Stimulated activated naive B cell treated with anti-CD40 and anti-IgM and Interleukin-4, amounts not matched to agents 10 μg/mL and 1 μg/mL and 100 μg/mL, for 72 hours (primary cell): ENCODE measurements around the gene ZNF592.

ENCODE experiments used
- ATAC-seq, 2 donors: fragments of 150-1000 bp; cut with Tn5 transposase; replicated peaks; 2 replicates each; pipeline ENCODE4 v1.10.0; 2021; ENCODE audit warnings: moderate library complexity in 1 of 2
- DNase-seq: peaks from one replicate; pipeline ENCODE4 v3.0.0; 2021
- H3K27ac Mint-ChIP-seq: one replicate; pipeline ENCODE4 v1.8.0; 2022; ENCODE audit warnings: mild to moderate bottlenecking, mixed read lengths
- H3K27me3 Mint-ChIP-seq, 2 donors: one replicate each; pipeline ENCODE4 v1.8.0; 2022; ENCODE audit warnings: mixed read lengths in 2 of 2
- H3K36me3 Mint-ChIP-seq, 2 donors: one replicate each; pipeline ENCODE4 v1.8.0; 2022; ENCODE audit warnings: mixed read lengths in 2 of 2, mild to moderate bottlenecking in 1 of 2
- H3K4me1 Mint-ChIP-seq, 2 donors: one replicate each; pipeline ENCODE4 v1.8.0; 2022; ENCODE audit warnings: mixed read lengths in 2 of 2, mild to moderate bottlenecking in 1 of 2
- H3K4me3 Mint-ChIP-seq, 2 donors: one replicate each; pipeline ENCODE4 v1.8.0; 2022; ENCODE audit warnings: mild to moderate bottlenecking in 2 of 2, mixed read lengths in 2 of 2, moderate library complexity in 1 of 2
- H3K9me3 Mint-ChIP-seq, 2 donors: one replicate each; pipeline ENCODE4 v1.8.0; 2022; ENCODE audit warnings: mixed read lengths in 2 of 2, mild to moderate bottlenecking in 1 of 2

Gene ZNF592

DNA sequence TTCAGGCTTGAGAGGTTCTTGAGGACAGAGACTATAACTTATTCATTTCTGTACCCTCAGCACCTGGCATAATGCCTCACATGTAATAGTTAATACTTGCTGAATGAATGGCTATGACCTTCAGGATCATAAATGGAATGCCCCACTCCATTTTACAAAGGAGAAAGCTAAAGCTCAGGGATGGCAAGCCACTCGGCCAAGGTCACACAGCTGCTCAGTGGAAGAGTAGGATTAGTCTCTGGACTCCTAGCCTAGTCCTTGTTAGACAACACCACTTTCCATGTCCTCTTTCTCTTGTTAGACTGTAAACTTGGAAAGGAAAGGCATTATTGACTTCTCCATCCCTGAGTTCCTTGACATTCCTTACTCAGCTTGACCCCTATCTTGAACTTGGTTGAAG is 65.5 kb downstream of the ZNF592 start:
- no peak overlapping the region for H3K4me3 Mint-ChIP-seq
- peaks cover 22 to 23% of the 10 kb centered on the region in 2 donors for H3K27me3 Mint-ChIP-seq
- H3K9me3 Mint-ChIP-seq: no peaks in the 10 kb centered on the region
- no peak for ATAC-seq
- H3K36me3 Mint-ChIP-seq: peaks cover 11 to 28% of the 10 kb centered on the region in 2 donors
- H3K4me1 Mint-ChIP-seq: peaks cover 8 to 13% of the 10 kb centered on the region in 2 donors
- DNase-seq: no peak
- peak overlapping the region; percentile 22 for H3K27ac Mint-ChIP-seq

DNA sequence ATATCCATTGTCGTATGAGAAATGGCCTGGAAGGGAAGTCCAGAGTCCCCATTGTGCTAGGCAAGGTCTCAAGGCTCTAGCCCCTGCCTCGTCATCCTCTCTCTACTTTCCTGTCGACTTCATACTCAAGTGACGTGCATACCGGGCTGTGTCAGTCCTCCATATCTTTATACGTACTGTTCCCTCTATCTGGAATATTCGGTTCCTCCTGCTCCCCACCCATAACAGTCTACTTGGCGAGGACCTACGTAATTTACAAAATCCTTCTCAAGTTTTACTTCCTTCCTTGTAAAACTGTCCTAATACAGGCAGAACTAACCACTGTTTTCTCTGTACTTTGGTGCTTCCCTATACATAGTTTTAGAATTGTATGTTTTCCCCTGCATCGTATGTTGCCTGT is 66.5 kb downstream of the ZNF592 start:
- no peaks in the 10 kb centered on the region for H3K9me3 Mint-ChIP-seq
- peaks cover 6 to 13% of the 10 kb centered on the region in 2 donors for H3K4me1 Mint-ChIP-seq
- no peak overlapping the region for H3K27ac Mint-ChIP-seq
- DNase-seq: no peak
- peaks cover 11 to 25% of the 10 kb centered on the region in 2 donors for H3K36me3 Mint-ChIP-seq
- H3K27me3 Mint-ChIP-seq: peaks cover 22 to 27% of the 10 kb centered on the region in 2 donors
- ATAC-seq: no peak
- H3K4me3 Mint-ChIP-seq: no peak overlapping the region

DNA sequence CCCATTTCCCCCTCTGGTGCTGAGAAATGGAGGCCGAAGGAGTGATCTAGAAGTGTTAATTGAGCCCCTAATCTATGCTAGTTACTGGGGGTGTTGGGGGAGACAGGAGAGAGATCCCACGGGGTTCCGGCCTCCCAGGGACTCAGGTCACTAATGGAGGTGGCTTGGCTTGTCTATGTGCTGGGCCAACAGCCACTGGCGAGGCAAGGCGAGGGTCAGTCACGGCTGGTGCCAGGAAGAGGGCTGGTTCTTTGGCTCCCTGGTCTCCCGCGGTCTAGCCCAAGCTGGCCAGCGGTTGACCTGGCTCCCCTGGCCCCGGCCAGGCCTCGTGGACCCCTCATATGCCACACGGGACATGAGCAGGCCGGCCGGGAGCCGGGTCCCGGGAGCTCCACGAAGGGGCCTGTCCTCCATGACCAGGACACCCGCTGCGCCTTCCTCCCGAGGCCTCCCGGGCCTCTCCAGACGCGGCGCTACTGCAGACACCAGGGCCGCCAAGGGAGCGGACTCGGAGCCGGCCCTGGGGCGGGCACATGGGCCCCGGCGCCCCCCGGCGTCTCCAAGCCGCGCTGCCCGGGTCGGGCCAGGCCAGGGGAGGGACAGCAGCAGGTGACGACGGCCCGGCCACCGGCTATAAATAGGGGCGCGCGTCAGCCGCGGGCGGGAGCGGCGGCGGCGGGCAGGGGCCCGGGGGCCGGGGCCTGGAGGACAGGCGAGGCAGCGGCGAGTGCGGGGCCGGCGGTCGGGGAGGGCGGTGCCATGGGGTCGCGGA is 68.5 kb downstream of the ZNF592 start, which contains the start of gene ALPK3:
ALPK3 (plus strand) TSS at position 663 of the 772 bp plus-strand sequence; CDS start at position 760, 97 bp downstream.
- H3K36me3 Mint-ChIP-seq: peaks cover 7 to 16% of the 10 kb centered on the region in 2 donors
- DNase-seq: no peak
- H3K4me1 Mint-ChIP-seq: peaks cover 6 to 13% of the 10 kb centered on the region in 2 donors
- peaks cover 22 to 27% of the 10 kb centered on the region in 2 donors for H3K27me3 Mint-ChIP-seq
- no peaks in the 10 kb centered on the region for H3K9me3 Mint-ChIP-seq
- H3K4me3 Mint-ChIP-seq: peak within 1 kb of the TSS in 1 of 2 donors; percentile 41
- peak; percentile 33 to 56 for ATAC-seq
- peak within 1 kb of the TSS; percentile 33 for H3K27ac Mint-ChIP-seq

DNA sequence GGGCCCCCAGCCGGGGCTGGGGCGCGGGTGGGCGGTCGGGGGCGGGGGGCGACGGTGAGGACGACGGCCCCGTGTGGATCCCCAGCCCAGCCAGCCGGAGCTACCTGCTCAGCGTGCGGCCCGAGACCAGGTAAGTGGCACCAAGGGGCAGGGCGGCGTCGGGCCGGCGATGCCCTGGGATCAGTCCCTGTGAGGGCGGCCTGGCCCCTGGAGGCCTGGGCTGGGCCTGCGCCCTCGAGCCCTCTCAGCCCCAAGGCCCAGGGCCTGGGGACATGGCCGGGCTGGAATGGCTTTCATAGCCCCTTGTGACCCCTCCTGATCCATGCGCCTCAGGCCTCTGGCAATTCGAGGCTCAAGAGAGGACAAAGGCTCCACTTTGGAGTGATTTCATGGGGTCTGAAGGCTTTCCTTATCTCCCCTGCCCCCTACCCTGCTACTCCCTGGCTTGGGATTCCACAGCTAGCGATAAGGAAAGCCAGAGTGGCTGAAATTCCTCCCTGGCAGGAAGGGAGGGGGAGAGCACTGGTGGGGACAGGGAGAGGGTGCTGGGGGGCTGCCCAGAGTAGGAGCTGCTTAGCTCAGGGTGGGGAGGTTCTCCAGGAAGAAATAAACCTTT is 69.2 kb downstream of the ZNF592 start:
- no peak overlapping the region for H3K27ac Mint-ChIP-seq
- peaks cover 4 to 10% of the 10 kb centered on the region in 2 donors for H3K36me3 Mint-ChIP-seq

DNA sequence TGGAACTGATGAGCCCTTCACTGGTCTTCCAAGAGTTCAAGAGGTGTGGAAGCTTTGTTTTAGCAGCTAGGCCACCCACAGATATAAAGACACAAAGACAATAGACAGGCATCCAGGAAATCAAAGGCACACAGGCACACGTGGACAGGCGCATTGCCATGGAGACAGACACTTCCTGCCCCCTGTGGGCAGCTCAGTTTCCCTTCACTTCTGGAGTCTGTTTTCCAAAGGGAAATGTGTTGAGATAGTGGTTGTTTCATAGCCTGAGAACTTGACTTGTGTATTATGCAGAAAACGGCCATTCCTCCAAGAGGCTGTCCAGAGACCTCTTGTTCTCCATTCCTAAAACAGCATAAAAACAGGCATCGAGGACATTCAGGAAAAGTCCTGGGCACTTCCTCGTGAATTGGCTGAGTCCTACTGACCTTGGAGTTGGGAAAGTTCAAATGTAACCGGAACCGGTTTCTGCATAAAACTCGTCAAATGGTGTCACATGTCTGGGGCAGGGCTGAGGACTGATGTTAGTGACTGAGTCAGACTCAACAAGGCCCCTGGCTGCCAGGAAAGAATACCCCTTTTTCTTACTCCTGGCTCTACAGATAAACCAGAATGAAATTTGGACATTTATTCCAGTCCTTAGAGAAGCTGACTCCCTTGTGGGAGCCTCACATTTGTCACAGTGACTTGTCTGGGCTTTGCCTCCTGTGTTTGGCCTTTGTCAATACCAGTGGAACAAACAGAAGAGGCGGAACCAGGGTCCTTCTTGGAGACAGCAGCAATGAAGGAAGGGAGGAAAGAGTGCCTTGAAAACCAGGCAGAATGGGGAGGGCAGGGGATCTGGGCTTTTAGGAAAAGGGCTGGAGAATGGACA is 70.1 kb downstream of the ZNF592 start:
- peaks cover 6 to 10% of the 10 kb centered on the region in 2 donors for H3K4me1 Mint-ChIP-seq
- peaks cover 22 to 27% of the 10 kb centered on the region in 2 donors for H3K27me3 Mint-ChIP-seq
- H3K27ac Mint-ChIP-seq: peak overlapping the region; percentile 33
- ATAC-seq (no peak), DNase-seq (no peak)
- H3K9me3 Mint-ChIP-seq: no peaks in the 10 kb centered on the region
- peaks cover 0 to 7% of the 10 kb centered on the region in 2 donors for H3K36me3 Mint-ChIP-seq
- no peak overlapping the region for H3K4me3 Mint-ChIP-seq

More for the DNA sequence above, 69.2 kb downstream of the ZNF592 start:
- ATAC-seq: peak; percentile 53 to 61
- peaks cover 22 to 27% of the 10 kb centered on the region in 2 donors for H3K27me3 Mint-ChIP-seq
- no peaks in the 10 kb centered on the region for H3K9me3 Mint-ChIP-seq
- H3K4me1 Mint-ChIP-seq: peaks cover 6 to 12% of the 10 kb centered on the region in 2 donors
- H3K4me3 Mint-ChIP-seq: no peak overlapping the region
- no peak for DNase-seq

DNA sequence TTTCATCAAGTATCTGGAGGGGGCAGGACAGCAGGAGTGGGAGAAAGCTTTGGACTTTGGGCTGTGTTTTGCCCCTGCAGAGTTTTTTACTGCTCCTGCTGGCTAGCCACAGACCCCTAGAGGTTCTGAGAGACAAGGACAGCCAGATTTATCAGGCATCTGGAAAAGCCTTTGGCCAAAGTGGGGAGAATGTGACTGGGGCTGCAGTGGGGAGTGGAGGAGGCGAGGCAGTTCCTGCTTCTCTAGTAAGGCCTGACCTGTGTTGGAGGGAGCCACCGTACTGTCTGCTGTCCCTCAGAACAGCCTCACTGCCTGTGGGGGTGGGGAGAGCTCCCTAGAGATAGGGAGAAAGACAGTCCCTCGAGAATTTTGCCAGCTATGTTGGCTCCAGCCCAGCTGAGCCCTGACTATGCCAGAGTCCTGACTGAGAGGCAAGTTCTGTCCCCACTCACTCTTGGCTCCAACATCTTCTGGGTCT is 70.9 kb downstream of the ZNF592 start:
- DNase-seq: no peak

DNA sequence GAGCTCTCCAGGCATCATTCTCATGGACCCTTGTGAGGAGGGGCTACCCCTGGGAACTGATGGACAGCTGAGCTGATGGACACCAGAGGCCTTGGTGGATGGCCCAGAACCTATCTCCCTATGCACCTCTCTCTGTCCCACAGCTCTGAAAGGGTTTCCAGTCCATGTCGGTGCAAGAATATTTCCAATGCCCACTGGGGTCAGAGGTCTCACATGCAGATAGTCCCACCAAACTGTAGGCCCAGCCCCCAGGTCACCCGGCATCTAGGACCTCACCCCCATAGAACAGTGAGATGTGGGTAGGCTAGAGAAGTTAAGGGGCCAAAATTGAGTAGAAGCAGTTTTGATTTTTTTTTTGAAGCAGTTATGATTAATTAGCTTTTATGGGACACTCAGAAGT is 71.4 kb downstream of the ZNF592 start:
- DNase-seq: no peak
- Mint-ChIP-seq H3K4me3 (no peak overlapping the region), H3K27me3 (peaks cover 22 to 27% of the 10 kb centered on the region in 2 donors), H3K27ac (no peak overlapping the region), H3K9me3 (no peaks in the 10 kb centered on the region), H3K36me3 (peaks cover 0 to 7% of the 10 kb centered on the region in 2 donors), H3K4me1 (peaks cover 6 to 10% of the 10 kb centered on the region in 2 donors)
- ATAC-seq: no peak

More for the DNA sequence above, 70.9 kb downstream of the ZNF592 start:
- no peak overlapping the region for H3K4me3 Mint-ChIP-seq
- ATAC-seq: no peak
- H3K4me1 Mint-ChIP-seq: peaks cover 6 to 10% of the 10 kb centered on the region in 2 donors
- no peak overlapping the region for H3K27ac Mint-ChIP-seq
- H3K36me3 Mint-ChIP-seq: peaks cover 0 to 7% of the 10 kb centered on the region in 2 donors
- H3K27me3 Mint-ChIP-seq: peaks cover 22 to 27% of the 10 kb centered on the region in 2 donors
- H3K9me3 Mint-ChIP-seq: no peaks in the 10 kb centered on the region

DNA sequence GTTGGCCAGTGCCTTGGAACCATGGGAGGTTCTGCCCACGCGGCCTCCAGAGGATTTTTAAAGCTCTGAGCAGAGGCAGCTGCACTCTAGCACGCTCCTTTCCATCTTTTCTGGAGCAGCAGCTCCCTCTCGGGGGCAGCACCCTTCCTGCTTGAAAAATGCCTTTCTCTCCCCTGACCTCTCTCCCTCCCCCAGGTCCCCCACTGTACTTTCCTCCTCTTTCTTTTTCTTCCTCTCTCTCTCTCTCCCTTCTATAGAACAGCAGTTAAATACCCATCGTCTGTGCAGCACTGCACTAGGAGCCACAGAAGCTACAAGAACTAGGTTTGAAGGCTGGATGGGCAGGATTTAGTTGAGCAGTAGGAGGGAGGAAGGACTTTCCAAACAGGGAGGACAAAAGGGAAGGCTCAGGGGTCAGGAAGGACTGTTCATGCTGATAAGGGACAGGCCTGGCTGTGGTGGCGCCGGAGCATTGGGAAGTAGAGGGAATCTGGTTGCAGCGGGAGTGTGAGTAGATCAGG is 73.2 kb downstream of the ZNF592 start:
- Mint-ChIP-seq H3K27me3 (peaks cover 7 to 17% of the 10 kb centered on the region in 2 donors), H3K36me3 (peaks cover 0 to 2% of the 10 kb centered on the region in 2 donors), H3K4me3 (no peak overlapping the region), H3K4me1 (peaks cover 5 to 6% of the 10 kb centered on the region in 2 donors), H3K9me3 (no peaks in the 10 kb centered on the region), H3K27ac (no peak overlapping the region)
- ATAC-seq: no peak
- DNase-seq: no peak

DNA sequence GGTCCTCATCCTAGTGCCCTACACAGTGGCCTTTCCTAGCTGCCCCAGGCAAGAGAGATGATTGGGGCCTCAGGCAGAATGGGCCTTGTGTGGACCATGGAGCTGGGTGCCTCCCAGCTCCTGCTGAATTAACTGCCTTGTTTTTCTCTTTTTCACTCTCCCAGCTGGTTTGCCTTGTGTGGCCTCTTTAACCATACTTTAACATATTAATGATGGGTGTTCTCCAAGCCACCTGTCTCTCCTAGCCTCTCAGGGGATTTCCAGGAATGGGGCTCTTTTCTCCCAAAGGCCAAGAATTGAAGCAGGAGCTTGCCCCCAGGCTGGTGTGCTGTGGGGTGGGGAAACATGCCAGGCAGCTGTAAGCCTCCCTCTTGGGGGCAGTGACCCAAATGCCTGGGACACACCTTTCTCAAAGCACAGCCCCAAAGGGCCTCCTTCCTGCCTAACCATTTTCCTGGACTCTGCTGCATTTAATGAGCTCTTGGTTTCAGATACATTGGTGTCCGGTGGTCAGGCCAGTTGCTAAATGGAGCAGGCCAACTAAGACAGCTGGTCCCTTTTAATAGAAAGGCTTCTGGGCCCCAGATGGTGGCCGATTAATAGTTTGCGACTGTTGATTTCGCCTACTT is 74.4 kb downstream of the ZNF592 start:
- Mint-ChIP-seq H3K4me1 (peaks cover 4 to 5% of the 10 kb centered on the region in 2 donors), H3K27ac (no peak overlapping the region), H3K9me3 (no peaks in the 10 kb centered on the region), H3K27me3 (peaks cover 4 to 11% of the 10 kb centered on the region in 2 donors), H3K4me3 (no peak overlapping the region), H3K36me3 (no peaks in the 10 kb centered on the region)
- no peak for DNase-seq
- ATAC-seq: no peak

DNA sequence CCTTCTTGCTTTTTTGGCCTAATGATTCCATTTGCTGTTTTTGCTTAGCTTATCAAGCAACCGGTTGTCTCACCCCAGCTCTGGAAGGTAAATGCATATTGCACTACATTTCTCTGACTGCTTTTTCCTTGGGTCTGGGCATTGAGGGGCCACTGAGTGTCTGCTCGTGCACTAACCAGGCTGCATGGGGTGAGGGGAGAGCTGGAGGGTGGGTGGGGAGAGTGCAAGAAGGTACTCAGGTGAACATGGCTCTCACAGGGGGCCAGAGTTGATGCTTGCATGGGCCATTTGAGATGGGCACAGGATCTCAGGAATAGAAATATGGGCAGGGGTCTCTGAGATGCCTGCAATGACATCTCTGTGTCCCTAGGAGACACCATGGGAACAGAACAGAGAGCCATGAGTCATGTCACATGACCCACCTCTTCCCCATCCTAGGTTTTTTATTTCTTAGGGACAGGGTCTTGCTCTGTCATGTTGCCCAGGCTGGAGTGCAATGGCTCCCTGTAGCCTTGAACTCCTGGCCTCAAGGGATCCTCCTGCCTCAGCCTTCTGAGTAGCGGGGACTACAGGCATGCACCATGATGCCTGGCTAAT is 75.0 kb downstream of the ZNF592 start:
- DNase-seq (no peak), ATAC-seq (no peak)
- Mint-ChIP-seq H3K4me3 (no peak overlapping the region), H3K9me3 (no peaks in the 10 kb centered on the region), H3K36me3 (no peaks in the 10 kb centered on the region), H3K4me1 (no peaks in the 10 kb centered on the region), H3K27me3 (peaks cover 0 to 6% of the 10 kb centered on the region in 2 donors), H3K27ac (no peak overlapping the region)

DNA sequence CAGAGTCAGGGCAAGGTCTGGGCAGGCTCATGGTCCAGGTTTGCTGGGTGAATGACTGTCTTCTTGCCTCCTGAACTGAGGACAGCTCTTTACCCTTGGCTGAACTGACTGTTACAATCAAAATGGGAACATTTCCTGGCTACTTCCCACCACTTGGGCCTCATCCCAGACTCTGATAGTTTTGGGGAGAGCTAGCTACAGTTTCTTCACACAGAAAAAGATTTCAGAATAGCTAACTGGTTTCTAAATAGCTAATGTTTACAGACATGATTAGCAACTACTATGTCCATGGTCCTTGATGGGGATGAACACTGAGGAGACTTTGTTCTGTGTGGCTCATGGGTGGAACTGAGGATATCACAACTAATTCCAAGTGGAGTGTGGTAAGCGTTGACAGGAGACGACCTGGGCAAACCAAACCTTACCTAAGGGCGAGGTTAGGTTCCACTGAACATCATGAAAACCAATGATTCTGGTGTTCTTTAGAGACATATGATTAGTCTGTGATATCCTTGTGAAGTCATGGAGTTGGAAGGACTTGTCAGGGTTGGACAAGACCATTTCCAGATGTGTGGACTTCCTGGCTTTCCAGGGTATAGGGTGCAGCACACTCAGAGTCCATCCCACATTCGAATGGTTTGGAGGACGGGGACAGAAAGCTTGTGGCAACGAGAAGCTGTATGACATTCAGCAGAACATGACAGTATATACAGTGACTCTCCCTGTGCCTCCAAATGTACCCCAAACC is 76.0 kb downstream of the ZNF592 start:
- DNase-seq: no peak
- Mint-ChIP-seq H3K27ac (no peak overlapping the region), H3K36me3 (no peaks in the 10 kb centered on the region), H3K4me3 (no peak overlapping the region), H3K9me3 (no peaks in the 10 kb centered on the region), H3K27me3 (no peaks in the 10 kb centered on the region), H3K4me1 (no peaks in the 10 kb centered on the region)
- no peak for ATAC-seq

DNA sequence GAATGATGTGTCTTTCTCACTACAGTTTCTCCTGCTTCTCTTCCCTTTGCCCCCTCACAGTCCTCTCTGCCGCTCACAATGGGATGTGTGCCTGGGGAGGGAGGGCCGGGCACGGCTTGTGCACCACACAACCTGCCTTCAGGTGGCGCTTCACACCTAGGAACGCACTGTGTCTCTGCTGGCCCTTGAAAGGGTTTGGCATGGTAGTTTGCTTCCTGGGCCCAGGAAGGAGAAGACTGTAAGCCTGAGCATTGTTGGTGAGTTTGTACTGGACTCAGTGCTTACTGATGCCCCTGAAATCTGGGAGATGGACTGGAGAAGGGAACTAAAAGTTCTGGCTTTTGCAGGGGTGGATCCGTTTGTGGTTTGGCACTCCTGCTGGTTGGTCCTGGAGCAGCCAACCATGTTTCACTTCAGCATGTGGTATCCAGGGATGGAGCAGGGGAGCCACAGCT is 78.0 kb downstream of the ZNF592 start:
- H3K27me3 Mint-ChIP-seq: no peaks in the 10 kb centered on the region
- peak in 1 of 2 donors; percentile 31 for ATAC-seq
- H3K36me3 Mint-ChIP-seq: no peaks in the 10 kb centered on the region
- no peak overlapping the region for H3K4me3 Mint-ChIP-seq
- H3K4me1 Mint-ChIP-seq: no peaks in the 10 kb centered on the region
- H3K9me3 Mint-ChIP-seq: no peaks in the 10 kb centered on the region
- DNase-seq: no peak
- H3K27ac Mint-ChIP-seq: no peak overlapping the region
